HG03159 (cell line): Measurements from ENCODE around the gene NPPA.

Experiments used
- ATAC-seq: cut with Tn5 transposase; IDR thresholded peaks from one replicate; pipeline ENCODE4 v1.9.1; 2021; ENCODE audit warnings: mild to moderate bottlenecking, moderate library complexity; ENCODE audit not compliant: unreplicated experiment

The NPPA gene

GRCh38 chr1:11874624-11875023 is 27.0 kb upstream of the NPPA start:
- no peak for ATAC-seq

GRCh38 chr1:11874258-11874562 is 26.6 kb upstream of the NPPA start:
- no peak for ATAC-seq

- ATAC-seq, result no peak
Measured at GRCh38 chr1:11873395-11874257, 26.0 kb upstream of the NPPA start.

GRCh38 chr1:11872545-11872944 is 25.0 kb upstream of the NPPA start:
- no peak for ATAC-seq

GRCh38 chr1:11869650-11870207 is 22.1 kb upstream of the NPPA start:
- ATAC-seq, result no peak

GRCh38 chr1:11869104-11869503 is 21.5 kb upstream of the NPPA start:
- no peak for ATAC-seq

GRCh38 chr1:11868331-11868980 is 20.9 kb upstream of the NPPA start:
- ATAC-seq, result no peak

- ATAC-seq, result no peak
Measured at GRCh38 chr1:11862890-11863289, 15.3 kb upstream of the NPPA start.

- ATAC-seq, result no peak
Measured at GRCh38 chr1:11860587-11860986, 13.0 kb upstream of the NPPA start.

GRCh38 chr1:11860083-11860482 is 12.5 kb upstream of the NPPA start:
- no peak for ATAC-seq

- no peak for ATAC-seq
Measured at GRCh38 chr1:11858968-11859871, 11.6 kb upstream of the NPPA start.

GRCh38 chr1:11858613-11858967 is 11.0 kb upstream of the NPPA start, which contains the start of gene NPPB:
Gene NPPB (minus strand): TSS chr1:11858945. CDS start chr1:11858833, 112 bp downstream.
- no peak for ATAC-seq

- ATAC-seq, result no peak
Measured at GRCh38 chr1:11858158-11858557, 10.6 kb upstream of the NPPA start.

- ATAC-seq, result no peak
Measured at GRCh38 chr1:11857164-11857851, 9.7 kb upstream of the NPPA start.

- no peak for ATAC-seq
Measured at GRCh38 chr1:11856698-11857097, 9.1 kb upstream of the NPPA start.

- no peak for ATAC-seq
Measured at GRCh38 chr1:11855430-11855829, 7.8 kb upstream of the NPPA start.

GRCh38 chr1:11854519-11854918 is 6.9 kb upstream of the NPPA start:
- ATAC-seq, result no peak

- ATAC-seq, result no peak
Measured at GRCh38 chr1:11851180-11851579, 3.6 kb upstream of the NPPA start.

GRCh38 chr1:11850156-11850555 is 2.6 kb upstream of the NPPA start:
- no peak for ATAC-seq

GRCh38 chr1:11848373-11848700 is 754 bp upstream of the NPPA start:
- ATAC-seq, result no peak
